Activated naive CD4-positive, alpha-beta T cell treated with anti-CD3 and anti-CD28 coated beads for 36 hours (primary cell): ENCODE data around the gene ZNF467. TPM values are rescaled to one million over a fixed set of nuclear protein-coding genes. Genes with fewer than 3 reads are reported as not detected.

ENCODE experiments used
- CTCF ChIA-PET: fragments of 350-600 bp; sonication (Branson Sonifier 250); formaldehyde crosslinking; loops from one replicate; lab custom pipeline; 2021; ENCODE audit warnings: antibody characterized with exemption; lab: Charles Lee
- DNase-seq: peaks from one replicate; pipeline ENCODE4 v3.0.0-alpha.2; 2020
- H3K27ac Mint-ChIP-seq: one replicate; pipeline ENCODE4 v1.8.0; 2021; ENCODE audit warnings: mild to moderate bottlenecking, mixed read lengths
- H3K27me3 Mint-ChIP-seq: one replicate; pipeline ENCODE4 v1.8.0; 2021; ENCODE audit warnings: low read depth, mixed read lengths
- H3K36me3 Mint-ChIP-seq: one replicate; pipeline ENCODE4 v1.8.0; 2021; ENCODE audit warnings: low read depth, mixed read lengths
- H3K4me1 Mint-ChIP-seq: one replicate; pipeline ENCODE4 v1.8.0; 2021; ENCODE audit warnings: low read depth, mixed read lengths
- H3K4me3 Mint-ChIP-seq: one replicate; pipeline ENCODE4 v1.8.0; 2021; ENCODE audit warnings: mild to moderate bottlenecking, moderate library complexity, mixed read lengths
- H3K9me3 Mint-ChIP-seq: one replicate; pipeline ENCODE4 v1.8.0; 2021; ENCODE audit warnings: mixed read lengths
- intact Hi-C: fragments of 100-400 bp; cut with micrococcal nuclease; formaldehyde crosslinking; loops from one replicate; pipeline ENCODE4 v1.15.1; 2023
- total RNA-seq, 2 experiments: library from RNA; stranded (reverse); gene quantifications; one replicate each; pipeline ENCODE4 v1.2.3, GENCODE V29; 2021

Gene ZNF467
- total RNA-seq, 2 experiments from 2014 or later = 0.47 to 0.93 TPM

DNA sequence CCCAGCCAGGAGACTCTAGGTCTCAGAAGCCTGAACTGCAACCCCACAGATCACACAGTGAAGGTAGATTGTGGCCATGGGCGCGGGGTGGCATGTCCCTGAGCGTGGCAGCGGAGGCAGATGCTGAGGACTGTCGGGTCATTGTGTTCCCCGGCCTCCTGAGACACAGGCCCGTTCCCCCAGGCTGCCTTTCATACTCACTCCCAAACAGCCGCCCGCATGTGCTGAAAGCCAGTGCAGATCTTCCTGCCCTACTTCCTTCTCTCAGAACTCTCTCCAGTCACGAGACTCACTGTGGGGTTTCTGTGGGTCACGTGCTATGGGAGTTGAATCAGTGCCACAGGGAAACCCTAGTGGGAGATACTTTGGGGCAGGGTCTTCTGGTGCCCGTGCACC is 48.0 kb downstream of the ZNF467 start:
- H3K36me3 Mint-ChIP-seq = peaks cover 10% of the 10 kb centered on the region
- no peaks in the 10 kb centered on the region for H3K4me1 Mint-ChIP-seq
- CTCF ChIA-PET = no interaction called here
- H3K27me3 Mint-ChIP-seq = no peaks in the 10 kb centered on the region
- no peak for DNase-seq
- H3K9me3 Mint-ChIP-seq = no peaks in the 10 kb centered on the region
- no peak overlapping the region for H3K27ac Mint-ChIP-seq
- no peak overlapping the region for H3K4me3 Mint-ChIP-seq
- intact Hi-C loops = no loop called here

DNA sequence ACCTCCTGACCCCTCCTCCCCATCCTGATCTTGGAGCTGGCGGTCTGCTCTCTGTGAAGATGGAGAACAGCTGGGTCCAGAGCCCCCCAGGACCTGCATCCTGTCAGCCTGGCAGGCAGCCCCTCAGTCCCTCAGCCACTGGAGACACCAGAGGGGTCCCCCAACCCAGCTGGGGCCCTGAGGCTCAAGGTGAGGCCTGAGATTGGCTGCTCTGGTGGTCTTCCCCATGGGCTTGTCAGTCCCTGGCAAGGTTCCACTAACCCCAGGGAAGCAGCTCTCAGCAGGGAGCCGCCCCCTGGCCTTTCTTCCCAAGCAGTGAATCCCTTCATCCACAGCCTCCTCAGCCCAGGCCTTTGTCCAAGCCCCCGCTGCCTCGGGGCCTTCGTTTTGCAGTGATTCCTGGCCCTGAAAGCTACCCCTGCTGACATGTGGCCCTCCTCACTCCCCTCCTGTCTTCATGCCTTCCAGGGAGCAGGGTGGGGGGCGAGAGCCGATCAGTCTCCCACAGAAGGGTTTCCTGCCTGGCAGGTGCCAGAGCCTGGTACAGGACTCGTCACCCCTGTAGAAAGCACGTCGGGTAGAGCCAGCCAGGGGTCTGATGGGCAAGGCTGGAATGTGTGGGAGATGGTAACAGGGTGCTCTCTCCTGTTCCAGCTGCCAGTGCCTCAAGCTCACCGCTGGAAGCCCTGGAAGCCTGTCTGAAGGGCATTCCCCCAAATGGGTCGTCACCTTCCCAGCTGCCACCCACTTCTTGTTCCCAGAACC is 48.5 kb downstream of the ZNF467 start:
- no peaks in the 10 kb centered on the region for H3K4me1 Mint-ChIP-seq
- no peak overlapping the region for H3K27ac Mint-ChIP-seq
- peaks cover 10% of the 10 kb centered on the region for H3K36me3 Mint-ChIP-seq
- H3K9me3 Mint-ChIP-seq = no peaks in the 10 kb centered on the region
- intact Hi-C loops = no loop called here
- no peak overlapping the region for H3K4me3 Mint-ChIP-seq
- CTCF ChIA-PET = no interaction called here
- no peaks in the 10 kb centered on the region for H3K27me3 Mint-ChIP-seq
- DNase-seq = no peak

DNA sequence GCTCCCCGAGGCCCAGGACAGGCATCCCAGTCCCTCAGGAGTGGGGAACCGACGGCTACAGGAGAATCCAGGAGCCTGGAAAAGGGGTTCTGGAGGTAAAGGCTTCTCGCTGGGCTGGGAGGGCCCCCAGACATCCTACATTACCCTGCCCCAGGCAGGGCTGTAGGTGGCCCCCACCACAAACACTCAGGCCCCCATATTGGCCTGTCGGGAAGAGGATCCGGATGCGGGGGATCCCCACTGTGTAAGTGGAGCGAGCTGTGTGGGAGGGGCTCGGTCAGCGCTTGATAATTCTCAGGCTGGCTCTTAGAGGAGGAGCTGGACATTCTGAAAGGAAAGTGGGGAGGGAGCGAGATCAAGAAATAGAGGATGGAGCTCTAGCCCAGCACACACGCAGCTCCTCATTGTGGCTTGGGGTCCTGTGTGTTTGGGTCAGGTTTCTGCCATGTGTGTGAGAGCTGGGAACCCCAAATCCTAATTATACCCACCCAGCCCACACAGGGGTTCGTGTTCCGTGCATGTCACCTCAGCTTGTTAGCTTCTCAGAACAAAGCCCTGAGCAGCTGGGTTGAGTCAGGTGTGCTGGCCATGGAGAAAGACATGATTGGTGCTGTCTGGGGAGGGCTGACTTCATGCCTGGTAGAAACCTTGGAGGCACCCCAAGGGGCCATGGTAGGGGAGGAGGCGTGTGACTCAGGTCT is 49.4 kb downstream of the ZNF467 start:
- intact Hi-C loops = no loop called here

DNA sequence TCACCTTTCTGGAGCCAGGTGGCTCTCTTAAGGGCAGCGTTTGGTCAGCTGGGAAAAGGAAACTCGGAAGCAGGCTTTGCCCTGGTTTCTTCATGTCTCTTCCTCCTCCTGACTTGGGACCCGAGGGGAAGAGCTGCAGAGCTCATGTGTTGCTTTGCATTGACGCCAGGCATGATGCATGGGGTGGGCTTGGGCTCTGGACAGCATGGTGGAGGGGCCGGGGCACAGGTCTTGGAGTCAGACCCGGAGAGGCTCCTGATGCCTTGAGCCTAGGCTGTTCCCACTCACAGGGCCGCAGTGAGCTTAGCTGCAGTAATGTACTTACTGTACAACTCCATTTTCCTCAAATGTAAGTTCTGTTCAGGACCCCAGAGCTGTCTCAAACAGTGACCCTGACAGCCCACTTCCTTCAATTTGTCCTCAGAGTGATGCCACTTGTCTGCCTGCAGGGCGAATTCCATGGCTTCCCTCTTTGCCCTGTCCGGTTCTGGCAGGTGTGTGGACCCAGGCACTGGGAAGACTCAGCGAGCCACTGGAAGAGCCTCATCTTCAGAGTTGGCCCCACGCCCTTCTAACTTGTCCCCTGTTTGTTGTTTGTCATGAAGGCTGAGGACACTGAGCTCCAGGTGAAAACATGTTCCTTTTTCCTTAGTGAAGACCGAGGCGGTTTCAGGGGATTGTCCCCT is 50.2 kb downstream of the ZNF467 start:
- intact Hi-C loops = no loop called here
- no peak overlapping the region for H3K4me3 Mint-ChIP-seq
- CTCF ChIA-PET = interaction anchor here (1.0 kb wide), 1 partner anchor 16 kb away, joined by 3 read pairs; no protein-coding TSS in a partner anchor
- peaks cover 10% of the 10 kb centered on the region for H3K36me3 Mint-ChIP-seq
- H3K27me3 Mint-ChIP-seq = no peaks in the 10 kb centered on the region
- H3K9me3 Mint-ChIP-seq = no peaks in the 10 kb centered on the region
- no peak for DNase-seq
- no peak overlapping the region for H3K27ac Mint-ChIP-seq
- H3K4me1 Mint-ChIP-seq = peaks cover 3% of the 10 kb centered on the region

More for the DNA sequence above, 49.4 kb downstream of the ZNF467 start:
- Mint-ChIP-seq H3K4me1 (no peaks in the 10 kb centered on the region), H3K27me3 (no peaks in the 10 kb centered on the region), H3K9me3 (no peaks in the 10 kb centered on the region), H3K36me3 (peaks cover 10% of the 10 kb centered on the region), H3K27ac (no peak overlapping the region), H3K4me3 (no peak overlapping the region)
- no peak for DNase-seq
- CTCF ChIA-PET = no interaction called here

DNA sequence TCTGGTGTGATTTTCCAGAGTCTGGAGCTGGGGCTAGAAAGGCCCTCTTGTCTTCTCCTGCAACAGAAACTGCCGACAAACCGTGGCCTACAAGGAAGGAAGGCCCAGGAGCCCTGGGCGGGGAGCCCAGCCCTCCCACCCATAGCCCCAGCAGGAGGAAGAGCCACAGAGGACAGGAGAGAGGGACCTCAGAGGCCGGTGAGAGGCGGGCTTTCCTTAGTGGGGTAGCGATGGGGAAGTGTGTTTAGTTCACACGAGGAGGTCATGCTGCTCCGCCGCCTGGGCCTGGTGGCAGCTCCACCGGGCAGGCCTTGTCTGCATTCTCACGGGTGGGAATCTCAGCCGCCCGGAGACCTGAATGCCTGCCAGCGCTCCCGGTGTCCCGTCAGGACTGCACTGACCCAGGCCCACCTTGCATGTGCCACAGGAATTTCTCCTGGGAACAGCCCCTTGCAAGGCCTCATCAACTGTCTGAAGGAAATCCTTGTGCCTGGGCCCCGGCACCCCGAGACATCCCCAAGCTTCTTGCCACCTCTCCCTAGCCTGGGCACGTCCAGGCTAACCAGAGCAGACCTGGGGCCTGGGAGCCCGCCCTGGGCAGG is 50.9 kb downstream of the ZNF467 start:
- Mint-ChIP-seq H3K27me3 (no peaks in the 10 kb centered on the region), H3K4me1 (peaks cover 3% of the 10 kb centered on the region), H3K36me3 (peaks cover 10% of the 10 kb centered on the region), H3K9me3 (no peaks in the 10 kb centered on the region), H3K4me3 (no peak overlapping the region), H3K27ac (no peak overlapping the region)
- intact Hi-C loops = no loop called here
- DNase-seq = no peak
- CTCF ChIA-PET = interaction anchor here (1.0 kb wide), 1 partner anchor 15 kb away, joined by 3 read pairs; no protein-coding TSS in a partner anchor

DNA sequence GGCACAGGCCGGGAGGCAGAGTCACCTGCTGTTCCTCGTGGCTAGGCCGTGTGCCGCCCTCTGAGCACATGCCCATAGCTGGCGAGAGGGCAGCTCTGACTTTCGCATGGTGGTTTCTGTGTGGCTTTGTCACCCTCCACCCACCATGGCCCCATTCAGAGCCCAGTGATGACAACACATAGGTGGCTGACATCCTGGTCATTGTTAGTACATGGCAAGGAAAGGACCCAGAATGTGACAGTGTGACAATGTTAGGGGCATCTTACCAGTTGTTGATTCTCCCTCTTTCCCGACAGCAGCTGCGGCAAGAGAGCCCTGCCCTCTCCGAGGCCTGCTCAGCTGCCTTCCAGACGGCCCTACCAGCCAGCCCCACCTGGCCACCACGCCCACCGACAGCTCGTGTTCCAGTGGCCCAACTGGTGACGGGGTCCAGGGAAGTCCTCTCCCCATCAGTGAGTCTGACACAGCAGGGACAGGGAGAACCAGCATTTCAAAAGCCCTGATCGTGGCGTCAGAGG is 52.2 kb downstream of the ZNF467 start:
- H3K27ac Mint-ChIP-seq = no peak overlapping the region
- H3K36me3 Mint-ChIP-seq = peaks cover 6% of the 10 kb centered on the region
- intact Hi-C loops = no loop called here
- H3K27me3 Mint-ChIP-seq = no peaks in the 10 kb centered on the region
- H3K9me3 Mint-ChIP-seq = no peaks in the 10 kb centered on the region
- H3K4me3 Mint-ChIP-seq = no peak overlapping the region
- H3K4me1 Mint-ChIP-seq = peaks cover 7% of the 10 kb centered on the region
- no peak for DNase-seq
- CTCF ChIA-PET = no interaction called here

DNA sequence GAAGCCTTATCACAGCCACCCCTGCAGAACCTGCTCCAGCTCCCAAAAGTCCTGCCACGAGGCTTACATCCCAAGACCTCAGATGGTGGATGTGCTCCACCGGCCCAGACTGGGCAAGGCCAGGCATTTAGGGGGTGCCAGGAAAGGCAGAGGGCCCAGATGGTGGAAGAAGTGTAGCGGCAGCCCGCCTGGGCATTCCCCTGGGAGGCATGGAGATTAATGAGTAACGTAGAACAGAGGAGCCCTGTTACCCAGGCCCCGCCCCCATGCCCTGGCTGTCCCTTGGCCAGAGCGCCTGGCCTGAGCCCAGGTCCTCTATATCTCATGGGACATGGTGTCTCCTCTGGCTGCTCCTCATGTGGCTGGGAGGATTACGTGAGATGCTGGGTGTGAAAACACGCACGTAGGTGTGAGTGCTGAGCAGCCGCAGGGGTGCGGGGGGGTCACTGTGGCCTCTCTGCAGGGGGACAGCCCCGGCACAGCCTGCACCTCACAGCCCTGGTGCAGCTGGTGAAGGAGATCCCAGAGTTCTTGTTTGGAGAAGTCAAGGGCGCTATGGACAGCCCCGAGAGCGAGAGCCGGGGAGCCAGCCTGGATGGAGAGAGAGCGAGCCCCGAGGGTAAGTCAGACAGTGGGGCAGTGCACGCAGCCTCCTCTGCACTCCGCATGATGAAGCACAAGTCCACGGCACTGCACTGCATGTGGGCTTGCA is 52.9 kb downstream of the ZNF467 start:
- intact Hi-C loops = no loop called here
- H3K4me3 Mint-ChIP-seq = no peak overlapping the region
- DNase-seq = no peak
- no peaks in the 10 kb centered on the region for H3K27me3 Mint-ChIP-seq
- CTCF ChIA-PET = no interaction called here
- peaks cover 4% of the 10 kb centered on the region for H3K36me3 Mint-ChIP-seq
- no peak overlapping the region for H3K27ac Mint-ChIP-seq
- peaks cover 13% of the 10 kb centered on the region for H3K4me1 Mint-ChIP-seq
- H3K9me3 Mint-ChIP-seq = no peaks in the 10 kb centered on the region

DNA sequence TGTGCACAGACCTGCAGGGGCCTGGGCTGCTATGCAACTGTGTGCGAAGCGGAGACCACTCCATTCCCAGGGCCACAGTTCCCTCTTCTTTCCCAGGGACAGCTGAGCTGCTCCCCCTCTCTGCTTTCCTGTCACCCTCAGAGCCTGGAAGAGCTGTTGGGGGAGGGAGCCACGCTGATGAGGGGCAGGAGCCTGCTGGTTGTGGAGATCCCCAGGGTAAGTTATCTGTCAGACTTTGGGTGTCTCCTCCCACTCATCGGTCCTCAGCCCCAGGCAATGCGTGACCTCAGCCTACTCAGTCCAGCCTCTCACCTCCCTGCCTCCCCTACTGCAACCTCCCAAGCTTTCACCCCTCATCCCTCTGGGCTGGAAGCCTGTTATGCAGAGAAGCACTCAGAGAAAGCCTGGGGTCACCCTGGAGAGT is 53.5 kb downstream of the ZNF467 start:
- Mint-ChIP-seq H3K4me1 (peaks cover 17% of the 10 kb centered on the region), H3K36me3 (peaks cover 4% of the 10 kb centered on the region), H3K27me3 (no peaks in the 10 kb centered on the region), H3K27ac (no peak overlapping the region), H3K9me3 (no peaks in the 10 kb centered on the region), H3K4me3 (no peak overlapping the region)
- intact Hi-C loops = loop anchor here (10.0 kb wide), 4 partner anchors 295 to 695 kb away; partner anchors contain the start of genes PDIA4 and ZNF425
- CTCF ChIA-PET = no interaction called here
- no peak for DNase-seq

DNA sequence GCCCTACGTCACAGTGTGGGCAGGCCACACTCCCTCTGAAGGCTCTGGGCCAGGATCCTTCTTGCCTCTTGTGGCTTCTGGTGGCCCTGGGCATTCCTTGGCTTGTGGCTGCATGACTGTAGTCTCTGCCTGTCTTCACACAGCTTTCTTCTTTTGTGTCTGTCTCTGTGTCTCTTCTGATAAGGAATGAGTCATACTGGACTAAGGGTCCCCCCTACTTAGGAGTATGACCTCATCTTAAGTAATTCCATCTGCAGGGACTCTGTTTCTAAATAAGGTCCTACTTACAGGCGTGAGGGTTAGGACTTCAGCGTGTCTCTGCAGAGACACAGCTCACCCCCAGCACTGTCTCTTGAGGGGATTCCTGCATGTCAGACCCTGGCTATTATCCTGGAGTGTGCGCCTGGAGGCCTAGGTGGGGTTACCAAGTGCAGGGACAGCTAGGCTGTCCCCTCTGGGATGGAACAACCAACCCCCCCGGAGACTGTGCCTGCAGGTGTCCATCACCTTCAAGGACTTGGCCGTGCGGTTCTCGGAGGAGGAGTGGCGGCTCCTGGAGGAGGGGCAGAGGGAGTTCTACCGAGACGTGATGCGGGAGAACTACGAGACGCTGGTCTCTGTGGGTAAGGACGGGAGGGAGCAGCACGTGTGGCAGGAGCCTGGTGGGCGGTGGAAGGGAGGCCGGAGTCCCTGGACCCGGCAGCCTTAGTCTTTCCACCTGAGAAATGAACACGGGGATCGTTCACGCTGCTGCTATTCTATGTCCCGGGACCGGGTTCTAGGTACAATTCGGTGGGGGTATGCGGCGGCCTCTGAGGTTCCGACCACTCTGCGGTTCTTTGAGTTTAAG is 54.1 kb downstream of the ZNF467 start:
- peaks cover 4% of the 10 kb centered on the region for H3K36me3 Mint-ChIP-seq
- peaks cover 17% of the 10 kb centered on the region for H3K4me1 Mint-ChIP-seq
- H3K4me3 Mint-ChIP-seq = no peak overlapping the region
- intact Hi-C loops = loop anchor here (10.0 kb wide), 4 partner anchors 294 to 694 kb away; partner anchors contain the start of genes PDIA4 and ZNF425
- H3K27ac Mint-ChIP-seq = no peak overlapping the region
- no peaks in the 10 kb centered on the region for H3K9me3 Mint-ChIP-seq
- CTCF ChIA-PET = no interaction called here
- DNase-seq = no peak
- H3K27me3 Mint-ChIP-seq = no peaks in the 10 kb centered on the region

DNA sequence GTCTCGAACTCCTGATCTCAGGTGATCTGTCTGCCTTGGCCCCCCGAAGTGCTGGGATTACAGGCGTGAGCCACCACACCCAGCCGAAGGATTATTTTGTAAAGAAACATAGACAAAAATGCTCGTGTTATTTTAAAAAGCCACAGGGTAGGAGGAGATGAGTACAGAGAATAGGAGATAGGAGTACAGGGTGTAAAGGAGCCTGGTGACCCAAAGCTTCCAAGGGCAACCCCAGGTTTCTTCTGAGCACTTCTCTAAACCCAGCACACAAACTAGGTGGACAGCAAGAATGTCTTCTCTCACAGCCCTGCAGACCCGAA is 54.7 kb downstream of the ZNF467 start:
- H3K36me3 Mint-ChIP-seq = peaks cover 4% of the 10 kb centered on the region
- DNase-seq = no peak
- CTCF ChIA-PET = no interaction called here
- intact Hi-C loops = loop anchor here (10.0 kb wide), 4 partner anchors 294 to 694 kb away; partner anchors contain the start of genes PDIA4 and ZNF425
- H3K27ac Mint-ChIP-seq = no peak overlapping the region
- H3K27me3 Mint-ChIP-seq = no peaks in the 10 kb centered on the region
- H3K9me3 Mint-ChIP-seq = no peaks in the 10 kb centered on the region
- peaks cover 17% of the 10 kb centered on the region for H3K4me1 Mint-ChIP-seq
- H3K4me3 Mint-ChIP-seq = no peak overlapping the region

DNA sequence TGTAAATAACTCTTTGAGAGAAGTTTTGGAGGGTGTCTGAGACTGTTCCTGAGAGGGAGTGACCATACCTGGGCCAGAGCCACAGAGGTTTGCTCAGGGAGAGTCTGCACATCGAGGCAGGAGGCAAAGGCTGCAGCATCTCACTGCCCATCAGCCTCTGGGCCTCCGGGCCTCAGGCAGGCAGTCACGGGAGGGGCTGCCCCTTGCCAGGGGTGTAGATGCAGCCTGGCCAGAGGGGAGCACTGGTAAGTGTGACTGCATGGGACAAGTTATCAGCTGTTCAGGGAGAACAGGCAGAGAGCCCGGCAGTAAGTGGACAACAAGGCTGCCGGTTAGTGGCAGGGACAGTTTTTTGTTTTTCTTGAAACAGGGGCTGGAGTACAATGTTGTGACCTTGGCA is 55.9 kb downstream of the ZNF467 start:
- H3K36me3 Mint-ChIP-seq = no peaks in the 10 kb centered on the region
- H3K4me1 Mint-ChIP-seq = peaks cover 17% of the 10 kb centered on the region
- H3K27me3 Mint-ChIP-seq = no peaks in the 10 kb centered on the region
- DNase-seq = no peak
- H3K9me3 Mint-ChIP-seq = no peaks in the 10 kb centered on the region
- CTCF ChIA-PET = no interaction called here
- intact Hi-C loops = loop anchor here (10.0 kb wide), 4 partner anchors 293 to 693 kb away; partner anchors contain the start of genes PDIA4 and ZNF425
- no peak overlapping the region for H3K4me3 Mint-ChIP-seq
- H3K27ac Mint-ChIP-seq = no peak overlapping the region
